SW480 (cell line): Measurements from ENCODE around the gene FAT2.

Experiments used
- DNase-seq: peaks from one replicate; pipeline ENCODE4 v3.0.0-alpha.2; 2016; ENCODE audit warnings: low spot score

Gene FAT2

GRCh38 chr5:151553130-151553670, 37.9 kb downstream of the FAT2 start:
- DNase-seq, result no peak

GRCh38 chr5:151551985-151552384, 39.1 kb downstream of the FAT2 start:
- DNase-seq, result no peak

GRCh38 chr5:151550146-151550545, 41.0 kb downstream of the FAT2 start:
- DNase-seq, result no peak

- DNase-seq, result no peak
These were observed 41.4 kb downstream of the FAT2 start for GRCh38 chr5:151549713-151550112.

- DNase-seq, result no peak
These were observed 43.8 kb downstream of the FAT2 start for GRCh38 chr5:151547364-151547763.

GRCh38 chr5:151541571-151541970, 49.6 kb downstream of the FAT2 start:
- no peak for DNase-seq
